DOHH2 (cell line): ENCODE measurements around the gene COX6B1.

ENCODE experiments used
- H3F3A ChIP-seq: fragments of 200-600 bp; sonication (generic), shearing (Covaris generic); 2 replicates; pipeline ENCODE4 v1.6.0; 2016; ENCODE audit warnings: antibody characterized with exemption, mild to moderate bottlenecking; ENCODE audit not compliant: control insufficient read depth, insufficient read depth
- H3K27ac ChIP-seq: fragments of 200-600 bp; sonication (generic); 2 replicates; pipeline ENCODE4 v1.5.1; 2014; ENCODE audit warnings: low read depth, mild to moderate bottlenecking, low read length, moderate library complexity
- H3K27me3 ChIP-seq: fragments of 200-600 bp; sonication (generic); 2 replicates; pipeline ENCODE4 v1.6.1; 2014; ENCODE audit warnings: mild to moderate bottlenecking, low read length, mixed read lengths; ENCODE audit not compliant: control insufficient read depth
- H3K36me3 ChIP-seq: fragments of 200-600 bp; sonication (generic); 2 replicates; pipeline ENCODE4 v1.6.1; 2014; ENCODE audit warnings: mild to moderate bottlenecking, low read length, moderate library complexity, mixed read lengths; ENCODE audit not compliant: control insufficient read depth
- H3K4me1 ChIP-seq: fragments of 200-600 bp; sonication (generic); 2 replicates; pipeline ENCODE4 v1.6.1; 2014; ENCODE audit warnings: mild to moderate bottlenecking, low read length, mixed read lengths; ENCODE audit not compliant: control insufficient read depth
- H3K4me2 ChIP-seq: fragments of 200-600 bp; sonication (generic); 2 replicates; pipeline ENCODE4 v1.6.0; 2014; ENCODE audit warnings: mild to moderate bottlenecking, low read length, moderate library complexity
- H3K4me3 ChIP-seq: fragments of 200-600 bp; sonication (generic); 2 replicates; pipeline ENCODE4 v1.5.1; 2014; ENCODE audit warnings: mild to moderate bottlenecking, low read length, mixed read lengths
- H3K79me2 ChIP-seq: fragments of 200-600 bp; sonication (generic); 2 replicates; pipeline ENCODE4 v1.6.1; 2014; ENCODE audit warnings: mild to moderate bottlenecking, low read length, mixed read lengths; ENCODE audit not compliant: control insufficient read depth
- H3K9me2 ChIP-seq: fragments of 200-600 bp; sonication (generic); replicated peaks from 2 replicates; pipeline ENCODE4 v1.6.1; 2014; ENCODE audit warnings: mild to moderate bottlenecking, low read length, mixed read lengths; ENCODE audit not compliant: control insufficient read depth
- H3K9me3 ChIP-seq: fragments of 200-600 bp; sonication (generic); 2 replicates; pipeline ENCODE4 v1.6.1; 2014; ENCODE audit warnings: antibody characterized with exemption, low read length, mixed read lengths; ENCODE audit not compliant: control insufficient read depth, insufficient read depth
- H4K20me1 ChIP-seq: fragments of 200-600 bp; sonication (generic); 2 replicates; pipeline ENCODE4 v1.6.0; 2014; ENCODE audit warnings: low read depth, mild to moderate bottlenecking, antibody characterized with exemption, low read length, moderate library complexity; ENCODE audit not compliant: control insufficient read depth, insufficient read depth
- EZH2phosphoT487 ChIP-seq: fragments of 200-600 bp; sonication (generic); IDR thresholded peaks from 2 replicates; pipeline ENCODE4 v1.6.1; 2017; ENCODE audit warnings: borderline replicate concordance, mild to moderate bottlenecking, antibody characterized with exemption, low read length, moderate library complexity, mixed read lengths
- TF ChIP-seq, protein P1 (sequence below): fragments of 200-600 bp; sonication (generic); IDR thresholded peaks from one replicate; pipeline ENCODE4 v1.5.1; 2014; ENCODE audit warnings: antibody characterized with exemption, mild to moderate bottlenecking, low read depth, low read length; ENCODE audit not compliant: poor library complexity, severe bottlenecking

The COX6B1 gene

DNA sequence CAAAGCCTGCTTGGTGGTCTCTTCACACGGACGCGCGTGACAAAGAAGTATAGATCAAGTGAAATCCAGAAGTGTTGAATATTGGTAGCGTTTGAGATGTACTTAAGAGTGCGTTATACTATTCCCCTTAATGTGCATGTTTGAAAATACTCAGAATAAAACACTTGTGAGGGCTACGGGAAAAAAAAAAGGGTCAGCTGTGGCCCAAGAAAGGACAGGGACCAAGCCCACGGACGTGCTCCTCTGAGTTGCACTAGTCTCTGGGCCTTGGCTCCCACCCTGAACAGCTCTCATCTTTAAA lies 19.9 kb upstream of the COX6B1 start:
- Histone ChIP-seq H3K27ac (peak overlapping the region; percentile 53), H3F3A (peaks cover 7% of the 10 kb centered on the region; the same call in 1 of the 2 replicates), H3K4me3 (peak overlapping the region; percentile 84), H3K79me2 (peaks cover 14% of the 10 kb centered on the region), H3K36me3 (peaks cover 29% of the 10 kb centered on the region), H4K20me1 (no peaks in the 10 kb centered on the region), H3K4me1 (peaks cover 10% of the 10 kb centered on the region), H3K9me2 (no peaks in the 10 kb centered on the region), H3K9me3 (no peaks in the 10 kb centered on the region), H3K4me2 (peak overlapping the region; percentile 66), H3K27me3 (no peaks in the 10 kb centered on the region)
- TF ChIP-seq EZH2phosphoT487 = no peak
- TF ChIP-seq, protein P1, sequence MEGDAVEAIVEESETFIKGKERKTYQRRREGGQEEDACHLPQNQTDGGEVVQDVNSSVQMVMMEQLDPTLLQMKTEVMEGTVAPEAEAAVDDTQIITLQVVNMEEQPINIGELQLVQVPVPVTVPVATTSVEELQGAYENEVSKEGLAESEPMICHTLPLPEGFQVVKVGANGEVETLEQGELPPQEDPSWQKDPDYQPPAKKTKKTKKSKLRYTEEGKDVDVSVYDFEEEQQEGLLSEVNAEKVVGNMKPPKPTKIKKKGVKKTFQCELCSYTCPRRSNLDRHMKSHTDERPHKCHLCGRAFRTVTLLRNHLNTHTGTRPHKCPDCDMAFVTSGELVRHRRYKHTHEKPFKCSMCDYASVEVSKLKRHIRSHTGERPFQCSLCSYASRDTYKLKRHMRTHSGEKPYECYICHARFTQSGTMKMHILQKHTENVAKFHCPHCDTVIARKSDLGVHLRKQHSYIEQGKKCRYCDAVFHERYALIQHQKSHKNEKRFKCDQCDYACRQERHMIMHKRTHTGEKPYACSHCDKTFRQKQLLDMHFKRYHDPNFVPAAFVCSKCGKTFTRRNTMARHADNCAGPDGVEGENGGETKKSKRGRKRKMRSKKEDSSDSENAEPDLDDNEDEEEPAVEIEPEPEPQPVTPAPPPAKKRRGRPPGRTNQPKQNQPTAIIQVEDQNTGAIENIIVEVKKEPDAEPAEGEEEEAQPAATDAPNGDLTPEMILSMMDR = no peak

DNA sequence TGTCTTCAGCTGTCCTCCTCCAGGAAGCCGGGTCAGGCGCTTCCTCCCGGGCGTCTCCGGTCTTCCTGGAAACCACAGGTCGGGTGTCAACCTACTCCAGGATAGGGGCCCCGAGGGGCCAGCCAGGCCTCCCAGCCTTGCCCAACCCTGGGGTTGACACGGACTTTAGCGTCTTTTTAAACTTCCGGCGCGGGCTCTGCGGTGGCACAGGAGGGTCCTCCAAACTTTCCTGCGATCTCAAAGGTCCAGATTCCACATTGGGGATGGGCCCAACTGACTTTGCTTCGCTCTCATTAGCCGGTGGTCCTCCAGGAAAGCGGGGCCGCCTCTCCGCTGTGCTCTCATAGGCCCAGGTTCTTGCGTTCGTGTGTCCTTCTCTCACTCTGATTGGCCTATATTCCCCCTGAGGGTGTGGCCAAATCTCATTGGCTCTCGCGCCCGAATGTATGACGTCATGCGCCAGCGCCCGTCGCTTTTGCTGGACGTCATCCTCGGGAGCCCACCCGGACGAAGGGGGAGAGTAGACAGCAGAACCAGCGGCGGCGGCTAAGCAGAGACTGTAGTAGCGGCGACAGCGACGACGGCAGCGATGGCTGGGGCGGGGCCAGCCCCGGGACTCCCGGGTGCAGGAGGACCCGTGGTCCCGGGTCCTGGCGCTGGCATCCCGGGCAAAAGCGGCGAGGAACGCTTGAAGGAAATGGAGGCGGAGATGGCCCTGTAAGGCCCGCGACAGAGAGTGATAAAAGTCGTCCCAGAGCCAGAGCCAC lies 19.4 kb upstream of the COX6B1 start, which contains the start of gene RBM42:
Gene RBM42, plus strand, starts transcription at position 472 of the 767 bp plus-strand sequence. Its CDS starts 118 bp downstream, at position 590.
- peak within 1 kb of the TSS; percentile 84 for H3K4me3 ChIP-seq
- no peaks in the 10 kb centered on the region for H3K27me3 ChIP-seq
- peak within 1 kb of the TSS; percentile 53 for H3K27ac ChIP-seq
- peaks cover 10% of the 10 kb centered on the region for H3K4me1 ChIP-seq
- no peaks in the 10 kb centered on the region for H3K9me3 ChIP-seq
- no peaks in the 10 kb centered on the region for H4K20me1 ChIP-seq
- H3K79me2 ChIP-seq = peaks cover 14% of the 10 kb centered on the region
- H3K9me2 ChIP-seq = no peaks in the 10 kb centered on the region
- H3F3A ChIP-seq = peaks cover 7% of the 10 kb centered on the region; the same call in 1 of the 2 replicates
- TF ChIP-seq, protein P1 = no peak
- TF ChIP-seq EZH2phosphoT487 = no peak
- H3K36me3 ChIP-seq = peaks cover 31% of the 10 kb centered on the region
- H3K4me2 ChIP-seq = peak within 1 kb of the TSS; percentile 94

DNA sequence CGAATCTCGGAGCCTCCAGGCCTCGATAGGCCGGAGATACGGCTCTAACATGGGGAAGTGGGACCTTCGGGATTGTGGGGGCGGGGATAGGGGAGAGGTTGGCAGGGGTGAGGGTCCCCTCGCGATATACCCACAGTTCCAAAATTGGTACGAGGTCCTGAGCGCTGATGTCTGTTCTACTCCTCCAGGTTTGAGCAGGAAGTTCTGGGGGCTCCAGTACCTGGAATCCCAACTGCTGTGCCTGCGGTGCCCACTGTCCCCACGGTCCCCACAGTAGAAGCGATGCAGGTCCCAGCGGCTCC lies 18.8 kb upstream of the COX6B1 start:
- no peaks in the 10 kb centered on the region for H3K9me2 ChIP-seq
- no peaks in the 10 kb centered on the region for H3K27me3 ChIP-seq
- peaks cover 7% of the 10 kb centered on the region; the same call in 1 of the 2 replicates for H3F3A ChIP-seq
- peaks cover 14% of the 10 kb centered on the region for H3K79me2 ChIP-seq
- peaks cover 10% of the 10 kb centered on the region for H3K4me1 ChIP-seq
- no peaks in the 10 kb centered on the region for H3K9me3 ChIP-seq
- no peaks in the 10 kb centered on the region for H4K20me1 ChIP-seq
- H3K4me3 ChIP-seq = peak overlapping the region; percentile 84
- H3K36me3 ChIP-seq = peaks cover 37% of the 10 kb centered on the region
- H3K27ac ChIP-seq = no peak overlapping the region
- TF ChIP-seq, protein P1 = no peak
- no peak for TF ChIP-seq EZH2phosphoT487
- peak overlapping the region; percentile 94 for H3K4me2 ChIP-seq
